ENCODE data around the gene CAV3.

- TF ChIP-seq, protein P1, sequence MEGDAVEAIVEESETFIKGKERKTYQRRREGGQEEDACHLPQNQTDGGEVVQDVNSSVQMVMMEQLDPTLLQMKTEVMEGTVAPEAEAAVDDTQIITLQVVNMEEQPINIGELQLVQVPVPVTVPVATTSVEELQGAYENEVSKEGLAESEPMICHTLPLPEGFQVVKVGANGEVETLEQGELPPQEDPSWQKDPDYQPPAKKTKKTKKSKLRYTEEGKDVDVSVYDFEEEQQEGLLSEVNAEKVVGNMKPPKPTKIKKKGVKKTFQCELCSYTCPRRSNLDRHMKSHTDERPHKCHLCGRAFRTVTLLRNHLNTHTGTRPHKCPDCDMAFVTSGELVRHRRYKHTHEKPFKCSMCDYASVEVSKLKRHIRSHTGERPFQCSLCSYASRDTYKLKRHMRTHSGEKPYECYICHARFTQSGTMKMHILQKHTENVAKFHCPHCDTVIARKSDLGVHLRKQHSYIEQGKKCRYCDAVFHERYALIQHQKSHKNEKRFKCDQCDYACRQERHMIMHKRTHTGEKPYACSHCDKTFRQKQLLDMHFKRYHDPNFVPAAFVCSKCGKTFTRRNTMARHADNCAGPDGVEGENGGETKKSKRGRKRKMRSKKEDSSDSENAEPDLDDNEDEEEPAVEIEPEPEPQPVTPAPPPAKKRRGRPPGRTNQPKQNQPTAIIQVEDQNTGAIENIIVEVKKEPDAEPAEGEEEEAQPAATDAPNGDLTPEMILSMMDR (IDR thresholded peaks at IDR 0.05): no peak
- no peak for TF ChIP-seq POLR2A (IDR thresholded peaks at IDR 0.05)
Observed at GRCh38 chr3:8738639-8739038, 5.0 kb downstream of the CAV3 start.

All from body of pancreas (tissue), 4 donors.